Measurements from ENCODE around the gene PCBP3.

Gene PCBP3

GRCh38 chr21:45900034-45900868 is 256.7 kb downstream of the PCBP3 start:
- DNase-seq: no peak

- DNase-seq: no peak
These were observed 257.7 kb downstream of the PCBP3 start for GRCh38 chr21:45901061-45901690.

DNA sequence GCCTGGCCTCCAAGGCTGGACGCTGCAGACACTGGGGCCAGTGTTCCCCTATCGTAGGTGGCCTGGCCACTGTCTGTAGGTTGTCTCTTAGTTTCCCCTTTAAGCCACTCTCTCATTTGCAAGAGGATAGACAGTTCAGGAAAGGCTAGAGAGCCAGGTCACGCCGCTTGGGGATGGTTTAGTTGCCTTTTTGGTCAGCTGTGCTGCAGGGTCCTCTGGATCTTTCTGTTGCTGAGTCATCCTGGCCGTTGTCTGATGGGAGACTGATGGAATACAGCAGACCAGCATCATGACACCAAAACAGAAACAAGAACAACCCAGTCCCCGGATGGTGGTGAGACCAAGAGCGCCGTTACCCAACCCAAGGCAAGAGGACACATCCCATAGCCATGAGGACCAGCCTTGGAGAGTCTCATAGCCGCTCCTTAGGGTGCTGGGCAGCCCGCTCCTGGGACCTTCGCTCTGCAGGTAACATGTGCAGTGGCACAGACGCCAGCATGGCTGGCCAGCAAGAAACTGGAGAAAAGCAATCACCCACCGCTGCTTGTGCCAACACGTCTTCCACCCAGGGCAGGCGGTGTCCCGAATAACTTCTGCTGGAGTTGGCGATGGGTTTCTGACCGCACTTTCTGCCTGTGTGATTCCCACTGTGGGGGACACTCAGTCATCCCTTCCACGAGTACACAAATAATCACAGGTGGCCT is 258.9 kb downstream of the PCBP3 start:
- no peak for DNase-seq

DNA sequence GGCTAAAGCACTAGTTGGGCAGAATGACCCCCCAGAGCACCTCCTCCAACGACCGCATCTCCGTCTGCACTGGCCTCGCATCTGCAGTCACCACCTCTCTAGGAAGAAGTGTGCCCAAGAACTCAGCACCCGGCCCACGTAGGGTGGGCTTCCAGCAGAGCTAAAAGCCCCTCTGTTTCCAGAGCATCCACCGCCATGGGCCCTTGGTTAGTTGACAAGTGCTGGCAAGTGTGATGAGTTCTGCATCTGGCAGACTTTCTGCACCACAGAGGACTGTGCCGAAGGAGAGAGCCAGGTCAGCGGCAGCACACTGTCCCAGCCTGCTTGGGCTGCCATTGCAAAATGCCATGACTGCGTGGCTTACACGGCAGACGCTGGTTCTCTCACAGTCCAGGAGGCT is 261.7 kb downstream of the PCBP3 start:
- no peak for DNase-seq

DNA sequence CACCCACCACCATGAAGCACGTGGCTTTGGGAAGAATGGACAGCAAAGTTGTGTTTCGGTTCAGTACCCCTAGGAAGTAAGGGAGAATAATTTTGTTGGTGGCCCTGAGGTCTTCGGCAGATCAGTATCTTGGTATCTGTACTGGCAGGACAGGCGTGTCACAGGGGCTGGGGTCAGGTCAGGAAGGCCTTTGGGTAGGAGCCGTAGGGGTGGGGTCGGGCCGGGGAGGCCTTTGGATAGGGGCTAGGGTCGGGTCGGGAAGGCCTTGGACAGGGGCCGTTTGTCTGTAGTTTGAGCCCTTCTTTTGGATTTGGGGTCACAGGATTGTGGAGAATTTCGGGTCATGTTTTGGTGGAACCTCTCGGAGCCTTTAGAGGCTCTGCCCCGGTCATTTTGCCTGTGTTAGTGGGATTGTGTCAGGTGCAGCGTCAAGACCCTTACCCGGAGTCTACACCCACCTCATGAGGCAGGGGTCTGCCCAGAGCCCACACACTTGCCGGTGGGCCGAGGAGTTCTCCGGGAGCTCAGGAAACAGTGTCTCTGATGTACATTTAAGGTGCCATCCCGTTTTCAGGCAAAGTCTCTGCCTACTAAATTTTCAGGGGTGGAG is 262.8 kb downstream of the PCBP3 start:
- no peak for DNase-seq

DNA sequence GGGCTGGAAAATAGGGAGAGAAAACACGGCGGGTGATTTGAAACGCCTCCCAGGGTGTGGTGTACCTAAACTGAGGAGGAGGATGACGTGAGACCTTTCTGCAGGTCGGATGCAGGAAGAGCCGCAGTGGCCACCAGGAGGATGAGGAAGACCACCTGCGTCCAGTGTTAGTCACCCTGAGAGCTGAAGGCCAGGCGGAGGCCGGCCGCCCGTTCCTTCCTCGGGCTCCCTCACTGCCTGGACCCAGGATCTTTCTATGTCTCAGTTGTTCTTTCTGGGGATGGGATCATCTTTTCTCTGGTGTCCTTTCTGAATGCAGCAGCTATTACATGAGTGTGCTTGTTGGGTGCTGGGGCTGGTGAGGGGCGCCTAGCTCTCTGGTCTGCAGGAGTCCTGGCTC is 263.3 kb downstream of the PCBP3 start:
- DNase-seq: no peak

- no peak for DNase-seq
These were observed 265.2 kb downstream of the PCBP3 start for GRCh38 chr21:45908536-45909237.

DNA sequence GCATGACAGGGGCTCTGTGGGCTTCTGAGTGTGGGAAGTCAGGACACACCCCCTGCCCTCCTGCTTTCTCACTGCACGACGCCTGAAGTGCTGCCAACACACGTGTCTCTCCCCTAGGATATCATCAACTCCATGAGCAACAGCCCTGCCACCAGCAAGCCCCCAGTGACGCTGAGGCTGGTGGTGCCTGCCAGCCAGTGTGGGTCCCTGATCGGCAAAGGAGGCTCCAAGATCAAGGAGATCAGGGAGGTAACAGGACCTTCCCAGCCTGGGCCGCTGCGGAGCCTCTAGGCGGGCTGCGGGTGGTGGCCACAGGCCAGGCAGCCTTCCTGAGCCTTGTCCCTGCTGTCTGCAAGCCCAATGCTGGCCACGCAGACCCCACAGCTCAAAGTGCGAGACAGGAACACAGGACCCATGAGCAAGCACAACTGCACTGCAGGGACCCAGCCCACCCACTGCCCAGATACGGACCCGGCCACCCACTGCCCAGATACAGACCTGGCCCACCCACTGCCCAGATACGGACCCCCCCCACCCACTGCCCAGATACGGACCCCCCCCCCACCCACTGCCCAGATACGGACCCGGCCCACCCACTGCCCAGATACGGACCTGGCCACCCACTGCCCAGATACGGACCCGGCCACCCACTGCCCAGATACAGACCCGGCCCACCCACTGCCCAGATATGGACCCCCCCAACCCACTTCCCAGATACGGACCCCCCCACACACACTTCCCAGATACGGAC is 265.9 kb downstream of the PCBP3 start:
- no peak for DNase-seq

DNA sequence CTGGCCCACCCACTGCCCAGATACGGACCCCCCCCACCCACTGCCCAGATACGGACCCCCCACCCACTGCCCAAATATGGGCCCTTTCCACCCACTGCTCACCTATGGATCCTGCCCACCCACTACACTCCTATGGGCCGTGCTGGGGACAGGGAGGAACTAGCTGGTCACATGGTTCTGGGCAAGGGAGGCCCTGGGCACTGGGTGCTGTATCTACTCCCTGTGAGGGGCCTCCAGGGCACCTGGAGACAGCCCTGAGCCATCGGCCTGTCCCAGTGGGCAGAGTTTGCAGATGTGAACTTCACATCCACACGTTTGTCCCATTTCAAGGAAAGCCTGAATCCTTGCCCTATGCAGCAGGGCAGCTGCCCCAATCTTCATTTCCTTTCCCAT is 266.6 kb downstream of the PCBP3 start:
- no peak for DNase-seq

GRCh38 chr21:45910548-45911221 is 267.2 kb downstream of the PCBP3 start:
- DNase-seq: no peak

DNA sequence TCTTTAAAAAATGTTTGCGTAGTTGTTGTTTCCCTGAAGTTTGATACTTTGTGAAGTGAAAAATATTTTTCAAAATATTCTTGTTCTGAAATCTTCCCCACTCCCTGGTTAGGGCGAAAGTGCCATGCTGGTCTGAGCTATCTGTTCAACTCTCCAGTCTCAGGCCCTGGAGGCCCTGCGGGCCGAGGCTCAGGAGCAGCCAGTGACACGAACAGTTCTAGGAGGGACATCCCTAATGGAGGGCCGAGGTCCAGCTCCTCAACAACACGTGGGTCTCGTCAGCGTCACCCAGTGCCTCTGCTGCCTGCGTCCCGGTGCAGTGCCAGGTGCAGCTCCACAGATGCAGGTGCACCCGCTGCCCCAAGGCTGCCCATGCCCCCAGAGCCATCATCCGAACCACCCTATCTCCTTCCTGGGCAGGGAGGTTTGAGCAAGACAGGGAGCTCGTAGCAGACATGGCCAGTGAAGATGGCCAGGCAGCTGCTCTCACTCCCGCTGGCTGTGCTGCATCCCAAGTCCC is 268.3 kb downstream of the PCBP3 start:
- DNase-seq: no peak

GRCh38 chr21:45912611-45913417 is 269.3 kb downstream of the PCBP3 start:
- no peak for DNase-seq

- no peak for DNase-seq
These were observed 269.9 kb downstream of the PCBP3 start for GRCh38 chr21:45913418-45913765.

DNA sequence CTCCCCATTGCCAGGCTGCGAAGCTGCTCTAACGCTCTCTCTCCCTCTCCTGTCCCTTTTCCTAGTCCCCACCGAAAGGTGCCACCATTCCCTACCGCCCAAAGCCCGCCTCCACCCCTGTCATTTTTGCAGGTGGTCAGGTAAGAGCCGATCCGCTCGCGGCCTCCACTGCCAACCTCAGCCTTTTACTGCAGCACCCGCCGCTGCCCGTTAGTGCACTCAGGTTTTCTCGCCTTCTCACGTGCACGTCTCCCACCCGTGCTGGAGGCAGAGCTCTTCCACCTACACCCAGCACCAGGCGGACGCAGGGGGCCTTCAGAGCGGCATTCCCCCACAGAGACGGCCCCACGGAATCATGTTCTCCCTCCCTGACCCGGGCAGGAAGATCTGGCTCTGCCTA is 270.4 kb downstream of the PCBP3 start:
- no peak for DNase-seq

DNA sequence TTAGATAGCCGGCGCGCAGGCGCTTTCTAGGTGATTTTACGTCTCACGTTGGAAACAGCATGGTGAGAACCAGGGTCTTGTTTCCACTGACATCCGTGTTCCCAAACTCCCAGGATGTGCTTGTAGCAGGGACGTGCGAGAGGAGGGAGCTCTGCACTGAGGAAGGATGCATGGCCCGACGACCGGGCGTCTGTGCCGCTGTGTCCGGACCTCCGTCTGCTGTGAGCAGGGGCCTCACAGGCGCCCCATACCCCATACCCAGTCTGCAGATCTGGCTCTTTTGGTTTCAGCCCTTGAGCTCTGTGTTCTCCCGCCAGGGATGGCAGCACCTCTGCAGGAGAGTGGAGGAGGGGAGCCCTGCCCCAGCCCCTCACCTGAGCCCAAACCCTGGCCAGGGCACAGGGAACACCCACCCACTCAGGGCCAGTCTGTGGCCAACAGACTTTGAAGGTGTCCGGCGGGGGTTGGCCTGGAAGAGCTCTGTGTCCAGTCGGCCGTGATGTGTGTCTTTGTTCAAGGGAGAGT is 270.9 kb downstream of the PCBP3 start:
- DNase-seq: no peak

DNA sequence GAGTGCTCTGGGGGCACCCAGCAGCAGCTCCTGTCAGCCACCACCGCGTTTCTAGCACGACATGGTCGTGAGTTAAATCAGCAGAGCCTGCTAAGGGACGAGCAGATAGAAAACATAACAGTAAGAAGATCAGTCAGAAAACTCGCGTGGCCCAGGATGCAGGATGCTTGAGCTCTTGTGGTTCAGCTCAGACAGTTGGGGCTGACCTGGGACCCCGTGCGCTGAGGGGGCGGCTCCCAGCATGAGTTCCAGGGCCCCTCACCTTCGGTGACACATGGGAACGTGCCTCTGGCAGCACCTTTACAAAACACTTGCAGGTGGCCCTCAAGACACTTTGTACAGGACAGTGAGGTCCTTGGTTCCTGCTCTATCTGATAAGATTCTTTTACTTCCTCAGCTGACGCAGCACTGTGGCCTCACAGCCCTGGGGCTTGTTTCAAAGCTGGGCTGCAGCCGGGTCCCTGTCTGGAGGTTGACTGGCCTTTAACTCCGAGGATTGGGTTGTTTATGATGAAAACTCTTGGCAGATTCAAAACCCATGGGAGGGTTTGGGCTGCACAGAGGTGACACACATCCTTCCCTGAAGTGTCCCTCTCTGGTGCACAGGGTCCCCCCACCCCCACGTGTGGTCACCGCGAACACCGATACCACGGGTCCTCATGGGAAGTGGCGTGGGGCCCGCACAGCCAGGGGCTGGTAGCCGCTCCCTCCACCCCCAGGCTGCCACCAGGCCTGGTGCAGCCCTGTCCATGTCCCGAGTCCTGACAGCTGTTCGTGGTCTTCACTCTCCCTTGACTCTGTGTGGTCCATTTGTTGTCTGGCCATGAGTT is 272.7 kb downstream of the PCBP3 start:
- no peak for DNase-seq

GRCh38 chr21:45917241-45917640 is 273.7 kb downstream of the PCBP3 start:
- no peak for DNase-seq

- DNase-seq: no peak
These were observed 274.5 kb downstream of the PCBP3 start for GRCh38 chr21:45918011-45918410.

GRCh38 chr21:45918835-45919447 is 275.4 kb downstream of the PCBP3 start:
- DNase-seq: no peak
